ENCODE data around the gene CACNA1B.

The CACNA1B gene

DNA sequence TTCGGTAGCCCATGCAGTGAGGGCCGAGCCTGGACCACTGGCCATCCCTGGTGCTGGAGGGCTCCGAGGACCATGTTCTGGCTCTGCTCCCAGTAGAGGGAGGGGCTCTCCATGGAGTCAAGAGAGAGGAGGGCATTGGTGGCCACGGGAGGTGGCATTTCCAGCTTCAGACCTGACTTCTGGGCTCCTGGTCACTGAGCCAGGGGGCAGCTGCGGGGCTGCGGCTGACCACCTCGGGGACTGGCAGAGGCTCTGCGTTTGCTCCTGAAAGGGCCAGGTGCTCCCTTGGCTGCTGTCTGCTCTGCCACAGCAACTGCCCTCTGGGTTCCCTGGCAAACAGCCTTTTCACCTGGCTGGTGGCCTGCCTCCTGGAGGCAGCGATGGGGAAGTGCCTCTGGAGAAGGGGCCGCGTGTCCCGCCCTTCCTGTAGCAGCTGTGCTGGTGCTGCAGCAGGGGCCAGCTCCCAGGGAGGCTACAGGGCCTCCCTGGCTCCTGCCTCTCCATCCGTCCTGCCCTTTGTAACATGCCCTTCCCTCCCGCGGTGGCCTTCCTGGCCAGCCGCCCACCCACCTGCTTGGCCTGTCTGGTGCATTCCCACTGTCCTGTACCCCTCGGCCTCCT, 144.6 kb downstream of the CACNA1B start:
- Mint-ChIP-seq H3K27ac (no peak overlapping the region), H3K27me3 (peaks cover 21% of the 10 kb centered on the region), H3K36me3 (no peaks in the 10 kb centered on the region), H3K4me3 (no peak overlapping the region), H3K9me3 (no peaks in the 10 kb centered on the region), H3K4me1 (no peaks in the 10 kb centered on the region)
- no peak for ATAC-seq

DNA sequence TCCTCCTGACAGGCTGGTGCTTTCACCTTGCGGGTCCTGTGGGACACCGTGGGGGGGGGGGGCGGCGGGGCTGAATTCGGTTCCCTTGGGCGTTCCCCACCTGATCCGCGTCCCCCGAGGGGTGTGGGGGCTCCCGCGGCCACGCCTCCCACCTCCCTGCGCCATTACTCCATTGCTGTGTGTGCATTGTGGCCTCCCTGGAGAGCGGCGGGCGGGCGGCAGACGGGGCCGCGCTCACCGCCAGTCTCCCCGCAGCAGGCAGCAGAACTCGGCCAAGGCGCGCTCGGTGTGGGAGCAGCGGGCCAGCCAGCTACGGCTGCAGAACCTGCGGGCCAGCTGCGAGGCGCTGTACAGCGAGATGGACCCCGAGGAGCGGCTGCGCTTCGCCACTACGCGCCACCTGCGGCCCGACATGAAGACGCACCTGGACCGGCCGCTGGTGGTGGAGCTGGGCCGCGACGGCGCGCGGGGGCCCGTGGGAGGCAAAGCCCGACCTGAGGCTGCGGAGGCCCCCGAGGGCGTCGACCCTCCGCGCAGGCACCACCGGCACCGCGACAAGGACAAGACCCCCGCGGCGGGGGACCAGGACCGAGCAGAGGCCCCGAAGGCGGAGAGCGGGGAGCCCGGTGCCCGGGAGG, 145.3 kb downstream of the CACNA1B start:
- no peaks in the 10 kb centered on the region for H3K4me1 Mint-ChIP-seq
- H3K4me3 Mint-ChIP-seq, result no peak overlapping the region
- no peaks in the 10 kb centered on the region for H3K36me3 Mint-ChIP-seq
- H3K27me3 Mint-ChIP-seq, result peaks cover 21% of the 10 kb centered on the region
- no peak overlapping the region for H3K27ac Mint-ChIP-seq
- ATAC-seq, result no peak
- H3K9me3 Mint-ChIP-seq, result no peaks in the 10 kb centered on the region

DNA sequence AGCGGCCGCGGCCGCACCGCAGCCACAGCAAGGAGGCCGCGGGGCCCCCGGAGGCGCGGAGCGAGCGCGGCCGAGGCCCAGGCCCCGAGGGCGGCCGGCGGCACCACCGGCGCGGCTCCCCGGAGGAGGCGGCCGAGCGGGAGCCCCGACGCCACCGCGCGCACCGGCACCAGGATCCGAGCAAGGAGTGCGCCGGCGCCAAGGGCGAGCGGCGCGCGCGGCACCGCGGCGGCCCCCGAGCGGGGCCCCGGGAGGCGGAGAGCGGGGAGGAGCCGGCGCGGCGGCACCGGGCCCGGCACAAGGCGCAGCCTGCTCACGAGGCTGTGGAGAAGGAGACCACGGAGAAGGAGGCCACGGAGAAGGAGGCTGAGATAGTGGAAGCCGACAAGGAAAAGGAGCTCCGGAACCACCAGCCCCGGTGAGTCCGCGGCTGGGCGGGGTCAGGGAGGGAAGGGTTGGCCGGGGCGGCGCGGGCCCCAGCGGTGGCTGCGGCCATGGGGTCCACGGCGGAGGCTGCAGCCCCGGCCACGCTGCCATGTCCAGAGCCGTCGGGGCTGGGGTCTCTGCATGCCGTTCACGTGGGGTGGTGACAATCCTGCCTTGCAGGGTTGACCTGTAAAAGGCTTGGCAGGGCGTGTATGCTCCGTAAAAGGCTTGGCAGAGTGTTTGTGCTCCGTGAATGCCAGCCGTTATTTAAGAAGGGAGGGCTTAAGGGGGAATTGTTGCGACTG, 146.0 kb downstream of the CACNA1B start:
- no peak for ATAC-seq
- H3K4me1 Mint-ChIP-seq, result no peaks in the 10 kb centered on the region
- H3K4me3 Mint-ChIP-seq, result no peak overlapping the region
- no peaks in the 10 kb centered on the region for H3K9me3 Mint-ChIP-seq
- H3K27ac Mint-ChIP-seq, result no peak overlapping the region
- peaks cover 21% of the 10 kb centered on the region for H3K27me3 Mint-ChIP-seq
- no peaks in the 10 kb centered on the region for H3K36me3 Mint-ChIP-seq

DNA sequence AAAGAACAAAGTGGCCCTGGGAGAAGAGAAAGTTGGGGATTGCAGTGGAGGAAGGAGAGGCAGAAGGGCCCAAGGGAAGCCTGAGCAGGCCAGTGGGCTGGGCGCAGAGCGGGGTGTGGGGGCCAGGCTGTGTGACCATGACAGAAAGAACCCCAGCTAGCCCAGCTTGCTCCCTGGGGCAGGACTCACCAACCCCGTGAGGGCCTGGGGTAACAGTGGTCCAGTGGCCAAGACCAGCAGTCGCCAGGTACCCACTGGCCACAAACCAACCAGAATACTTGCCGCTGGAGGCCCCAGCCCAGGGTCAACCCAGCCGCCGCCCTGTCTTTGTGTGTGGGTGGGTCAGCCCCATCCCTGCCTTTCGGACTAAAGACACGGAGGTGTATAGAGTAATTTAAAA, 146.5 kb downstream of the CACNA1B start:
- Mint-ChIP-seq H3K36me3 (no peaks in the 10 kb centered on the region), H3K4me1 (no peaks in the 10 kb centered on the region), H3K27ac (no peak overlapping the region), H3K4me3 (no peak overlapping the region), H3K27me3 (peaks cover 21% of the 10 kb centered on the region), H3K9me3 (no peaks in the 10 kb centered on the region)
- no peak for ATAC-seq

DNA sequence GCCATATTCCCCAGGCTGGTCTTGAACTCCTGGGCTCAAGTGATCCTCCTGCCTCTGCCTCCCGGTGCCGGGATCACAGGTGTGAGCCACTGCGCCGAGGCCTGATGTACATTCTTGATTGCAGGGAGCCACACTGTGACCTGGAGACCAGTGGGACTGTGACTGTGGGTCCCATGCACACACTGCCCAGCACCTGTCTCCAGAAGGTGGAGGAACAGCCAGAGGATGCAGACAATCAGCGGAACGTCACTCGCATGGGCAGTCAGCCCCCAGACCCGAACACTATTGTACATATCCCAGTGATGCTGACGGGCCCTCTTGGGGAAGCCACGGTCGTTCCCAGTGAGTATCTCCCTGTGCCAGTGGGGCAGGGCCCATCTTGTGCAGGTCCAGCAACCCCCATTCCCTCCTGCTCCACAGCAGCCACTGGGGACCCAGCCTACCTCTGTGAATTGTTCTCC, 147.3 kb downstream of the CACNA1B start:
- Mint-ChIP-seq H3K4me3 (no peak overlapping the region), H3K27me3 (peaks cover 25% of the 10 kb centered on the region), H3K9me3 (no peaks in the 10 kb centered on the region), H3K4me1 (no peaks in the 10 kb centered on the region), H3K36me3 (no peaks in the 10 kb centered on the region), H3K27ac (no peak overlapping the region)
- no peak for ATAC-seq

DNA sequence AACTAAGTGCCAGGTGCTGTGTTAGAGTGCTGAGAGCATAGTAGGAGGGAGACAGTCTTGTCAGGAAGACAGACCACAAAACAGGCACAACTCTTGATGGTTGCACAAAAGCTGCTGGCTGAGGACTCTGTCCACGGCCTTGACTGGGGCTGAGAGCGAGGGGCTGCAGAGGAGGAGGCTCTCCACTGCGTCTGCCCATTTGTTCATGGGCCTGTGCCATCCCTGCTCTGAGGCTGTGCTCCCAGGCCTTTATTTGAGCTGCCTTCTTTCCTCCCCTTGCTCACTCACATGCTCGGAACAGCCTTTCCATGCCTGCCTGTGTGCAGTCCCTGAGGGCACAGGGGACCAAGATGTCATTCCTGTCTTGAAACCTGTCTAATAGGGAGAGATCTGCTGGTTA, 147.8 kb downstream of the CACNA1B start:
- ATAC-seq, result no peak
- no peaks in the 10 kb centered on the region for H3K4me1 Mint-ChIP-seq
- no peaks in the 10 kb centered on the region for H3K9me3 Mint-ChIP-seq
- no peak overlapping the region for H3K4me3 Mint-ChIP-seq
- H3K36me3 Mint-ChIP-seq, result no peaks in the 10 kb centered on the region
- peaks cover 31% of the 10 kb centered on the region for H3K27me3 Mint-ChIP-seq
- H3K27ac Mint-ChIP-seq, result no peak overlapping the region

DNA sequence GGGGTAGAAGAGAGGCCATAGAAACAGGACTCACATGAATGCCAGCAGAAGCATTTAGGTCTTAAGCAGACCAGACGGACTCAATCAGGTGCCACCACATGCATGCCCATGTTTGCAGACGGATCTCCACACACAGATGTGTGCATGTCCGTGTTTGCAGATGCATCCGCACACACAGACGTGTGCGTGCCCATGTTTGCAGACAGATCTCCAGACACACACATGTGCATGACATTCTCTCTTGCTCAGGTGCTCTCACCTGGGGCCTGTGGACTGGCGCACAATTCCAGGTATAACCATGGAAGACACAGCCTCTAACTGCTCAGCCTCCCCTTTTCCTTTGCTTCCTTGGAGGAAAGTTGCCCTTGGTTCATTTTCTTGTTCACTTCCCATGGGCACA, 148.3 kb downstream of the CACNA1B start:
- H3K27ac Mint-ChIP-seq, result no peak overlapping the region
- ATAC-seq, result no peak
- H3K4me1 Mint-ChIP-seq, result no peaks in the 10 kb centered on the region
- H3K27me3 Mint-ChIP-seq, result peaks cover 36% of the 10 kb centered on the region
- no peaks in the 10 kb centered on the region for H3K9me3 Mint-ChIP-seq
- H3K4me3 Mint-ChIP-seq, result no peak overlapping the region
- H3K36me3 Mint-ChIP-seq, result no peaks in the 10 kb centered on the region

DNA sequence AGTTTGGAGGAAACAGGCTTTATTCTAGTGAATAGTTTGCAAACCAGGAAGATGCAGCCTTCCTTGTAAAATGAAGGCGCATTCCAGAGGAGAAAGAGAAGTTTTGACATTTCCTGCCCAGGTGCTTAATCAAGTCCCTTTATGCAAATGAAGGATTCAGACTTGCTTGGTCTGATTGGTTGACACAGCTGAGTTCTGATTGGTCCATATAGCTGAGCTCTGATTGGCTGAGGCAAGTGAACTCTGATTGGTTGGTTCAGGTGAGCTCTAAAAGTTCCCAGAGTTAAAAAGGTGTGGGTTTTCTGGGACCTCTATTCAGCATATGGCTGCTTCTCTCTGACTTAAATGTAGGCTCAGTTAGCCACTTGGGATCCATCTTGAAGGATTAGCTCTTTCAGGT, 151.0 kb downstream of the CACNA1B start:
- no peak overlapping the region for H3K4me3 Mint-ChIP-seq
- no peak overlapping the region for H3K27ac Mint-ChIP-seq
- H3K27me3 Mint-ChIP-seq, result peaks cover 61% of the 10 kb centered on the region
- peaks cover 11% of the 10 kb centered on the region for H3K9me3 Mint-ChIP-seq
- H3K4me1 Mint-ChIP-seq, result no peaks in the 10 kb centered on the region
- ATAC-seq, result no peak
- peaks cover 8% of the 10 kb centered on the region for H3K36me3 Mint-ChIP-seq

DNA sequence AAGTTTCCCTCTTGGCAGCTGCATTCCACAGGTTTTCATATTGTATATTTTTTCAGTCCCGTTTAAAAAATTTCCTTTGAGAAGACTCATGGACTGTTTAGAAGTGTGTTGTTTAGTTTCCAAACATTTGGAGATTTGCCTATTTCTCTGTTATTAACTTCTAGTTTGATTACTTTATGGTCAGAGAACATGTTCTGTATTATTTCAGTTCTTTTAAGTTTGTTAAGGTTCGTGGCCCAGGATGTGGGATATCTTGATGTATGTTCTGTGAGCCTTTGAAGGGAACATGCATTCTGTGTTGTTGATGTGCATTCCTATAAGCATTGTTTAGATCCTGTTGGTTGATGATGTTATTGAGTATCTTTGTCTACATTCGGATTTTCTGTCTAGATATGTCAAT, 153.6 kb downstream of the CACNA1B start:
- no peak overlapping the region for H3K27ac Mint-ChIP-seq

DNA sequence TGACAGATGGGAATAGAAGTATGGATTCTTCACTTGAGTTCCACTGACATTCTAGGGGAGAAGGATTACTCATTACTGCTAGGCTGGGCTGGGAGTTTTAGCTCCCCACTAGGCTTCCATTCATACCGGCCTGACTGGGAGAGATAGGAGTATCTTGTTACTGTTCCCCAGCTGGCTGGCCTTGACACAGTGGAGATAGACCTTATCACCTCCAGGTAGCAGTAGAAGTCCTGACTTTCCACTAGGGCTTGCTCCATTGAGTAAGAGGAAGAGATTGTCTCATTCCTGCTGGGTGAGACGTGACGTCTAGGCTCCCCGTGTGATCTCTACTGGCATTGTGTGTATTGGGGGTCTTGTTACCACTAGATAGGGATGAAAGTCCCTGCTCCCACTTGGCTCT, 156.4 kb downstream of the CACNA1B start:
- peaks cover 80% of the 10 kb centered on the region for H3K27me3 Mint-ChIP-seq
- H3K36me3 Mint-ChIP-seq, result peaks cover 8% of the 10 kb centered on the region
- H3K9me3 Mint-ChIP-seq, result peaks cover 11% of the 10 kb centered on the region
- no peak for ATAC-seq
- H3K4me1 Mint-ChIP-seq, result no peaks in the 10 kb centered on the region
- H3K4me3 Mint-ChIP-seq, result no peak overlapping the region
- no peak overlapping the region for H3K27ac Mint-ChIP-seq

More for the DNA sequence above, 153.6 kb downstream of the CACNA1B start:
- H3K36me3 Mint-ChIP-seq, result peaks cover 8% of the 10 kb centered on the region
- no peak overlapping the region for H3K4me3 Mint-ChIP-seq
- ATAC-seq, result no peak
- H3K27me3 Mint-ChIP-seq, result peaks cover 68% of the 10 kb centered on the region
- peaks cover 11% of the 10 kb centered on the region for H3K9me3 Mint-ChIP-seq
- no peaks in the 10 kb centered on the region for H3K4me1 Mint-ChIP-seq

DNA sequence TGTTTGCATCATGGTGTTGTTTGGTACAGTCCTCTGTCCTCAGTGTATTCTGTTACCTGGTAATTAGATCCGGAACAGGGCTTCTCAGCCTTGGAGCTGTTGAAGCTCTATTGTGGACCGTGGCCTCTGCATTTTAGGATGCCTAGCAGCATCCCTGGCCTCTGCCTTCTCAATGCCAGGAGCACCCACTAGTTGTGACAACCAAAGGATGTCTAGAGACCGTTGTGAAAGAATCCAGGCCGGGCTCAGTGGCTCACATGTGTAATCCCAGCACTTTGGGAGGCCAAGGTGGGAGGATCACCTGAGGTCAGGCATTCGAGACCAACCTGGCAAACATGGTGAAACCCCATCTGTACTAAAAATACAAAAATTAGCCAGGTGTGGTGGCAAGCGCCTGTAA, 159.6 kb downstream of the CACNA1B start:
- no peak for ATAC-seq
- peaks cover 8% of the 10 kb centered on the region for H3K36me3 Mint-ChIP-seq
- no peak overlapping the region for H3K27ac Mint-ChIP-seq
- H3K27me3 Mint-ChIP-seq, result peaks cover 52% of the 10 kb centered on the region
- no peak overlapping the region for H3K4me3 Mint-ChIP-seq
- H3K9me3 Mint-ChIP-seq, result peaks cover 11% of the 10 kb centered on the region
- no peaks in the 10 kb centered on the region for H3K4me1 Mint-ChIP-seq

DNA sequence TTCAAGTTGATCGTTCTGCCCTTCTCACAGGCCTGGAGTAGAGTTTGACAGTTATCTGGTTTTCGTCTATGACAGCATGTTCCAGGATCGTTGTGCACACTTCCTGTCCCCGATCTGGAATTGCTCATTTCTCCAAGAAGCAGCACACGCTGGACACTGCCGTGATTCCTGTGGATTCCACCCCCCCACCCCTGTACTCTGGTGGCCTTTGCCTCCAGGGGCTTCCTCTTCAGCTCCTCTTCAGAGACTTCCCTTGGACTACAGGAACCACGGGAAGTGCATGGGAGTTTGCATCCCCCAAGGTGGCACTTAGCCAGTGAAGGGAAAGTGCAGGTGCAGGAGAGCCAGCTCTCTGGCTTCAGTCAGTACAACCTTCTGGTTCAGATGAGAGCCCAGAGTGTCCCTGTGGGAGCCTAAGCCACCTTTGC, 160.7 kb downstream of the CACNA1B start:
- Mint-ChIP-seq H3K27me3 (peaks cover 50% of the 10 kb centered on the region), H3K9me3 (peaks cover under 1% of the 10 kb centered on the region), H3K4me3 (no peak overlapping the region), H3K36me3 (peaks cover under 1% of the 10 kb centered on the region), H3K4me1 (no peaks in the 10 kb centered on the region), H3K27ac (no peak overlapping the region)
- ATAC-seq, result no peak

DNA sequence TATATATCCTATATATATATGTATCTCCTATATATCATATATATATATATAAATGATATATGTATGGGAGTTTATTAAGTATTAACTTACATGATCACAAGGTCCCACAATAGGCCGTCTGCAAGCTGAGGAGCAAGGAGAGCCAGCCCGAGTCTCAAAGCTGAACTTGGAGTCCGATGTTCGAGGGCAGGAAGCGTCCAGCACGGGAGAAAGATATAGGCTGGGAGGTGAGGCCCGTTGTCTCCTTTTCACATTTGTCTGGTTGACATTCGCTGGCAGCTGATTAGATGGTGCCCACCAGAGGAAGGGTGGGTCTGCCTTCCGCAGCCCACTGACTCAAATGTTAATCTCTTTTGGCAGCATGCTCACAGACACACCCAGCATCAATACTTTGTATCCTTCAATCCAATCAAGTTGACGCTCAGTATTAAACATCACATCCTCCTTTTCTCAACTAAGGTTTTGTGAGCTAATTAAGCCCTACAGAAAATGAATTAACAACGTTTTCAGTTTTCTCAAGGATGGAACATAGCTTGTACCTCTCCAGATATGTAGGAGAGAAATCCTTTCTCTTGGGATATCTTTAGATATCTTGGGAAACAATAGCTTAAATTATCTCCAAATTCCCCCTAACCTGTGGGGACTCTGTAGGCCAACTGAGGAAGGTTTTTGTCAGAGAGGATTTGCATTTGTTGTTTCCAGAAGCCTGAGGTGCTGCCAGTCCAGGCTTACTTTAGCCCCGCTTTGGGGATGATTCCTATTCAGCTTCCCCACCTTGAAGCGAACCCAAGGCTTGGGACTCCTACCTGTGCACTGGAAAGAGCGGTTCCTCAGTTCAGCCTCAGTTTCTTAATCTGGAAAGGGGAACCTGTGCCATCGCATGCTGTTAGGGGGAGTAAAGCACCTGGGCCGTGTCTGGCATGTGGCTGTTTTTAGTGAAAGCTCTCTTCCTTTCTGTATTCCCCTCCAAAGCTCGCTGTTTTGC, 163.2 kb downstream of the CACNA1B start:
- Mint-ChIP-seq H3K27ac (no peak overlapping the region), H3K4me3 (no peak overlapping the region), H3K27me3 (peaks cover 50% of the 10 kb centered on the region), H3K9me3 (no peaks in the 10 kb centered on the region), H3K4me1 (no peaks in the 10 kb centered on the region), H3K36me3 (no peaks in the 10 kb centered on the region)
- ATAC-seq, result no peak

DNA sequence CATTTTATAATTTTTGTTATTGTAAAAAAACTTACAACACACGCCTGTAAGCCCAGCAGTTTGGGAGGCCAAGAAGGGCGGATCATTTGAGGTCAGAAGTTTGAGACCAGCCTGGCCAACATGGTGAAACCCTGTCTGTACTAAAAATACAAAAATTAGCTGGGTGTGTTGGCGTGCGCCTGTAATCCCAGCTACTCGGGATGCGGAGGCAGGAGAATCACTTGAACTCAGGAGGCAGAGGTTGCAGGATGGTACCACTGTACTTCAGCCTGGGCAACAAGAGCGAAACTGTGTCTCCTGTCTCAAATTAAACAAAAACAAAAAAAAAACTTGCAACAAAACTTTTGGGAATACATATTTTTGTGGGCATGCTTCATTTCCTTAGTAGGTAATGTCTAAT, 164.6 kb downstream of the CACNA1B start:
- H3K4me3 Mint-ChIP-seq, result no peak overlapping the region
- no peaks in the 10 kb centered on the region for H3K36me3 Mint-ChIP-seq
- no peak overlapping the region for H3K27ac Mint-ChIP-seq
- H3K27me3 Mint-ChIP-seq, result peaks cover 46% of the 10 kb centered on the region
- ATAC-seq, result no peak
- H3K4me1 Mint-ChIP-seq, result no peaks in the 10 kb centered on the region
- no peaks in the 10 kb centered on the region for H3K9me3 Mint-ChIP-seq

DNA sequence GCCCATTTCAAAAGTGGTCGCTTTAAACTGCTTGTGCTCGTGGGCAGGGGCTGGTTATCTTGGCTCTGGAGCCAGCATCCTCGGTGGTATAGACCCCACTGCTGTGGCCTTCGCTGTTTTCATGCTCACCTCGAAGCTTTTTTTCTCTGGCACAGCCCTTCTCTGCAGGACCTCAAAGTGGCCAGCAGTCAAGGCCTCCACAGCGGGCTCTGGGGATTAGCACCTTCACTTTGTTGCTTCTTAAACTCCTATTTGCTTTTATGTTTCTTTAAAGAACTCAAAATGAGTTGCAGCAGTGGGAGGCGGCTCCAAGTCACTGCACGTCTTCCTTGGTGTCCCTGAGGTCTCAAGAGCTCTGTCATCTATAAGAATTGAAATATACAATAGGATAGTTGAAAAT, 165.1 kb downstream of the CACNA1B start:
- Mint-ChIP-seq H3K36me3 (no peaks in the 10 kb centered on the region), H3K27ac (no peak overlapping the region), H3K4me1 (no peaks in the 10 kb centered on the region), H3K9me3 (no peaks in the 10 kb centered on the region), H3K27me3 (peaks cover 44% of the 10 kb centered on the region), H3K4me3 (no peak overlapping the region)
- no peak for ATAC-seq

All from stimulated activated memory B cell treated with anti-CD40 and anti-IgM and Interleukin-4, amounts not matched to agents 10 μg/mL and 1 μg/mL and 100 μg/mL, for 72 hours (primary cell).